Stimulated activated naive CD8-positive, alpha-beta T cell treated with anti-CD3 and anti-CD28 coated beads, Interleukin-15, amount 100 ng/mL, for 72 hours (primary cell): ENCODE results near the gene LANCL3.
"Not testable (repeated sequence)": the region's sequence is repeated elsewhere in the genome, so short reads cannot be mapped to it uniquely, and the experiment has no call there.

Experiments used
- ATAC-seq: fragments of 150-1000 bp; cut with Tn5 transposase; 2 replicates; pipeline ENCODE4 v1.10.0; 2021; ENCODE audit warnings: mild to moderate bottlenecking, moderate library complexity
- DNase-seq, 2 donors: peaks; one replicate each; pipeline ENCODE4 v3.0.0; 2021 to 2022
- H3K27ac Mint-ChIP-seq, 2 donors: one replicate each; pipeline ENCODE4 v1.8.0; 2022; ENCODE audit warnings: mild to moderate bottlenecking in 2 of 2, mixed read lengths in 2 of 2, moderate library complexity in 2 of 2
- H3K27me3 Mint-ChIP-seq: one replicate; pipeline ENCODE4 v1.8.0; 2022; ENCODE audit warnings: mixed read lengths
- H3K4me1 Mint-ChIP-seq: one replicate; pipeline ENCODE4 v1.8.0; 2022; ENCODE audit warnings: mild to moderate bottlenecking, mixed read lengths
- H3K4me3 Mint-ChIP-seq, 2 donors: one replicate each; pipeline ENCODE4 v1.8.0; 2022; ENCODE audit warnings: mild to moderate bottlenecking in 2 of 2, mixed read lengths in 2 of 2, moderate library complexity in 1 of 2
- H3K9me3 Mint-ChIP-seq, 2 donors: one replicate each; pipeline ENCODE4 v1.8.0; 2022; ENCODE audit warnings: mixed read lengths in 2 of 2

LANCL3 gene

GRCh38 chrX:37594755-37595382, 23.4 kb downstream of the LANCL3 start:
- Mint-ChIP-seq H3K27ac (no peak overlapping the region), H3K4me1 (no peaks in the 10 kb centered on the region), H3K9me3 (no peaks in the 10 kb centered on the region), H3K4me3 (no peak overlapping the region), H3K27me3 (peaks cover 7% of the 10 kb centered on the region)
- no peak for ATAC-seq
- DNase-seq = no peak

- ATAC-seq = no peak
- no peaks in the 10 kb centered on the region for H3K9me3 Mint-ChIP-seq
- no peaks in the 10 kb centered on the region for H3K27me3 Mint-ChIP-seq
- H3K4me3 Mint-ChIP-seq = no peak overlapping the region
- DNase-seq = no peak
- no peaks in the 10 kb centered on the region for H3K4me1 Mint-ChIP-seq
- no peak overlapping the region for H3K27ac Mint-ChIP-seq
Observed at GRCh38 chrX:37599729-37600128, 28.3 kb downstream of the LANCL3 start.

DNA sequence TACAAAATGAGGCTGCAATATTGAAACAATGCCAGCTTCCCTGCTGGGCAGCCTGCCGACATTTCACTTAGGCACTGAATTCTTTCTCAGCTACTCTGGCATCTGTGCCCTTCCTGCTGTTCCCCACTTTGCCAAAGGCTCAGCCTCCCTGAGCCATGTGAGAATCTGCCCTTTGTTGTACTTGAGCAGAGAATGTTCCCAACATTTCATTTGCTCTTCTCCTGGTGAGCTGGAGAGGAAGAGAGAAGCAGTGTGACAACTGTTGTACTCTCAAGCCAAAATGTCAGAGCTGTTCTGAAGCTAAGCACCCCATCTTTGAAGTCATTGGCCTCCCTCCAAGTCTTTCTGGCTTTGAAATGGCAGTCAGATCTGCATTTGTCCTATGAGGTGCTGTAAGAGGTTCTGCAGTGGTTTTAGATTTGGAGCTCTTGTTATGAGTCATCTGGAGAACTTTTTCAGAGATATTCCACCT, 32.5 kb downstream of the LANCL3 start:
- DNase-seq (no peak), ATAC-seq (no peak)
- Mint-ChIP-seq H3K4me1 (no peaks in the 10 kb centered on the region), H3K27ac (no peak overlapping the region), H3K27me3 (no peaks in the 10 kb centered on the region), H3K9me3 (no peaks in the 10 kb centered on the region), H3K4me3 (no peak overlapping the region)

GRCh38 chrX:37607243-37607642, 35.8 kb downstream of the LANCL3 start:
- Mint-ChIP-seq H3K27me3 (no peaks in the 10 kb centered on the region), H3K4me1 (no peaks in the 10 kb centered on the region)
- no peak for ATAC-seq

DNA sequence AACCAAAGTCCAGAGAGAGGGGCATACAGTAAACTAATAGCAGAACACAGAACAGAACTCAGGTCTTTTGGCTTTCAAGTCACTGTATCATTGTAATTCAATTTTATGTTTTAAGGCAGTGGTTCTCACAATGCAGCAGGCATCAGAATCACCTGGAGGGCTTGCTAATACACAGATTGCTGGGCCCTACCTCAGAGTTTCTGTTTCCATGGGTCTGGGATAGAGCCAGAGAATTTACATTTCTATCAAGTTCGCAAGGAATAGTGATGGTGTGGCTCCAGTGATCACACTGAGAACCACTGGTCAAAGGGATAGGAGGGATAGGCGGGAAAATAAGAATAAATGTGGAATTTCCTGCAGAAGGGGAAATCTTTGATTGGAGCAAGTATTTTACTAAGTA, 36.7 kb downstream of the LANCL3 start:
- no peaks in the 10 kb centered on the region for H3K4me1 Mint-ChIP-seq
- DNase-seq = no peak
- no peaks in the 10 kb centered on the region for H3K9me3 Mint-ChIP-seq
- H3K4me3 Mint-ChIP-seq = no peak overlapping the region
- no peaks in the 10 kb centered on the region for H3K27me3 Mint-ChIP-seq
- no peak overlapping the region for H3K27ac Mint-ChIP-seq
- no peak for ATAC-seq

More at GRCh38 chrX:37607243-37607642, 35.8 kb downstream of the LANCL3 start:
- no peak overlapping the region for H3K4me3 Mint-ChIP-seq
- no peak overlapping the region for H3K27ac Mint-ChIP-seq
- H3K9me3 Mint-ChIP-seq = no peaks in the 10 kb centered on the region
- DNase-seq = no peak

- Mint-ChIP-seq H3K27me3 (no peaks in the 10 kb centered on the region), H3K9me3 (no peaks in the 10 kb centered on the region), H3K27ac (no peak overlapping the region), H3K4me1 (no peaks in the 10 kb centered on the region), H3K4me3 (no peak overlapping the region)
- ATAC-seq = no peak
- no peak for DNase-seq
Observed at GRCh38 chrX:37609727-37610126, 38.3 kb downstream of the LANCL3 start.

- H3K4me3 Mint-ChIP-seq = no peak overlapping the region
- no peaks in the 10 kb centered on the region for H3K9me3 Mint-ChIP-seq
- no peaks in the 10 kb centered on the region for H3K4me1 Mint-ChIP-seq
- ATAC-seq = no peak
- H3K27ac Mint-ChIP-seq = no peak overlapping the region
- no peaks in the 10 kb centered on the region for H3K27me3 Mint-ChIP-seq
- DNase-seq = no peak
Observed at GRCh38 chrX:37613933-37614332, 42.5 kb downstream of the LANCL3 start.

GRCh38 chrX:37627602-37628001, 56.1 kb downstream of the LANCL3 start:
- Mint-ChIP-seq H3K4me3 (no peak overlapping the region), H3K27ac (no peak overlapping the region), H3K4me1 (no peaks in the 10 kb centered on the region), H3K9me3 (no peaks in the 10 kb centered on the region), H3K27me3 (peaks cover 1% of the 10 kb centered on the region)
- DNase-seq (no peak), ATAC-seq (no peak)

- no peak overlapping the region for H3K27ac Mint-ChIP-seq
- H3K4me3 Mint-ChIP-seq = no peak overlapping the region
- DNase-seq = no peak
- H3K27me3 Mint-ChIP-seq = no peaks in the 10 kb centered on the region
- no peak for ATAC-seq
- no peaks in the 10 kb centered on the region for H3K4me1 Mint-ChIP-seq
- H3K9me3 Mint-ChIP-seq = no peaks in the 10 kb centered on the region
Observed at GRCh38 chrX:37638047-37638446, 66.6 kb downstream of the LANCL3 start.

DNA sequence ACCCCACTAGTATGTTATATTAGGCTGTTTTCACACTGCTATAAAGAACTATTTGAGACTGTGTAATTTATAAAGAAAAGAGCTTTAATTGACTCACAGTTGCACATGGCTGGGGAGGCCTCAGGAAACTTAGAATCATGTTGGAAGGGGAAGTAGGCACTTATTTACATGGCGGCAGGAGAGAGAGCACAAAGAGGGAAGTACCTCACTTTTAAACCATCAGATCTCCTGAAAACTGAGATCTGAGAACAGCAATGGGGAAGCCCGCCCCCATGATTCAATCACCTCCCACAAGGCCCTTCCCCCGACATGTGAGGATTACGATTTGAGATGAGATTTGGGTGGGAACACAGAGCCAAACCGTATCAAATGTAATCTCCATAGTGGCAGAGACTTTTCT, 68.7 kb downstream of the LANCL3 start:
- Mint-ChIP-seq H3K27ac (no peak overlapping the region), H3K4me3 (no peak overlapping the region), H3K9me3 (no peaks in the 10 kb centered on the region), H3K27me3 (no peaks in the 10 kb centered on the region), H3K4me1 (no peaks in the 10 kb centered on the region)
- no peak for DNase-seq
- ATAC-seq = no peak

- H3K4me3 Mint-ChIP-seq = no peak overlapping the region
Observed at GRCh38 chrX:37641859-37642258, 70.4 kb downstream of the LANCL3 start.

GRCh38 chrX:37644381-37645305, 73.2 kb downstream of the LANCL3 start:
- Mint-ChIP-seq H3K4me1 (no peaks in the 10 kb centered on the region), H3K27ac (no peak overlapping the region), H3K4me3 (no peak overlapping the region), H3K27me3 (no peaks in the 10 kb centered on the region), H3K9me3 (no peaks in the 10 kb centered on the region)
- DNase-seq (no peak), ATAC-seq (no peak)

More at GRCh38 chrX:37641859-37642258, 70.4 kb downstream of the LANCL3 start:
- Mint-ChIP-seq H3K4me1 (no peaks in the 10 kb centered on the region), H3K9me3 (no peaks in the 10 kb centered on the region), H3K27me3 (no peaks in the 10 kb centered on the region), H3K27ac (no peak overlapping the region)
- no peak for ATAC-seq
- no peak for DNase-seq

GRCh38 chrX:37646254-37646653, 74.8 kb downstream of the LANCL3 start:
- Mint-ChIP-seq H3K27me3 (no peaks in the 10 kb centered on the region), H3K27ac (no peak overlapping the region), H3K4me3 (no peak overlapping the region), H3K4me1 (no peaks in the 10 kb centered on the region), H3K9me3 (no peaks in the 10 kb centered on the region)
- ATAC-seq = no peak
- no peak for DNase-seq

DNA sequence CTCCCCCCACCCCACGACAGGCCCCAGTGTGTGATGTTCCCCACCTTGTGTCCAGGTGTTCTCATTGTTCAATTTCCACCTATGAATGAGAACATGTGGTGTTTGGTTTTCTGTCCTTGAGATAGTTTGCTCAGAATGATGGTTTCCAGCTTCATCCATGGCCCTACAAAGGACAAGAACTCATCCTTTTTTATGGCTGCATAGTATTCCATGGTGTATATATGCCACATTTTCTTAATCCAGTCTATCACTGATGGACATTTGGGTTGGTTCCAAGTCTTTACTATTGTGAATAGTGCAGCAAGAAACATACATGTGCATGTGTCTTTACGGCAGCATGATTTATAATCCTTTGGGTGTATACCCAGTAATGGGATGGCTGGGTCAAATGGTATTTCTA, 79.4 kb downstream of the LANCL3 start:
- H3K27me3 Mint-ChIP-seq, H3K27ac Mint-ChIP-seq, H3K9me3 Mint-ChIP-seq, H3K4me1 Mint-ChIP-seq, ATAC-seq, DNase-seq, H3K4me3 Mint-ChIP-seq: not testable (repeated sequence)

- H3K4me3 Mint-ChIP-seq = no peak overlapping the region
- no peak overlapping the region for H3K27ac Mint-ChIP-seq
- H3K4me1 Mint-ChIP-seq = no peaks in the 10 kb centered on the region
- no peaks in the 10 kb centered on the region for H3K9me3 Mint-ChIP-seq
- ATAC-seq (no peak), DNase-seq (peak in 1 of 2 donors; percentile 12)
- H3K27me3 Mint-ChIP-seq = no peaks in the 10 kb centered on the region
Observed at GRCh38 chrX:37651921-37652452, 80.5 kb downstream of the LANCL3 start.

- Mint-ChIP-seq H3K27me3 (no peaks in the 10 kb centered on the region), H3K4me3 (no peak overlapping the region), H3K9me3 (no peaks in the 10 kb centered on the region), H3K4me1 (no peaks in the 10 kb centered on the region), H3K27ac (no peak overlapping the region)
- ATAC-seq = no peak
- DNase-seq = no peak
Observed at GRCh38 chrX:37652589-37653231, 81.2 kb downstream of the LANCL3 start.
